BJ (cell line): ENCODE measurements around the gene MAML3. TPM values are rescaled to one million over a fixed set of nuclear protein-coding genes. Genes with fewer than 3 reads are reported as not detected.

Experiments
- CTCF ChIA-PET: fragments of 350-600 bp; formaldehyde crosslinking; extraction: SDS; loops from one replicate; lab custom pipeline; 2021; ENCODE audit warnings: antibody characterized with exemption, inconsistent platforms; lab: Yijun Ruan, JAX
- POLR2A ChIA-PET: fragments of 300-600 bp; sonication (Branson Sonifier 250); formaldehyde crosslinking; extraction: SDS; loops from one replicate; lab custom pipeline; 2021; ENCODE audit warnings: antibody characterized with exemption; lab: Charles Lee
- DNase-seq: peaks from one replicate; pipeline ENCODE4 v3.0.0-alpha.2; 2011; ENCODE audit warnings: low read depth
- H3K27me3 ChIP-seq: 2 replicates; pipeline ENCODE4 v1.6.0; 2011; ENCODE audit warnings: low read length; ENCODE audit not compliant: control insufficient read depth, insufficient read depth
- H3K36me3 ChIP-seq: 2 replicates; pipeline ENCODE4 v1.5.1; 2011; ENCODE audit warnings: low read length; ENCODE audit not compliant: control insufficient read depth, insufficient read depth
- H3K4me3 ChIP-seq: 2 replicates; pipeline ENCODE4 v1.5.1; 2011; ENCODE audit warnings: low read depth, mild to moderate bottlenecking, control low read depth, low read length
- CTCF ChIP-seq: IDR thresholded peaks from 2 replicates; pipeline ENCODE4 v1.5.1; 2011; ENCODE audit warnings: low read depth, mild to moderate bottlenecking, control low read depth, inconsistent platforms, low read length, moderate library complexity; ENCODE audit not compliant: insufficient read depth
- polyA plus RNA-seq: library from polyadenylated mRNA; depleted of rRNA; stranded (reverse); fragments of >200 nt; gene quantifications from 2 replicates; pipeline ENCODE4 v1.2.3, GENCODE V29; 2011

The MAML3 gene
- polyA plus RNA-seq, 1 experiment, result 1.6 TPM

- no peak for DNase-seq
- H3K27me3 ChIP-seq, result peaks cover 3% of the 10 kb centered on the region; the same call in 1 of the 2 replicates
- no peak overlapping the region for H3K4me3 ChIP-seq
- ChIA-PET POLR2A (no interaction called here), CTCF (no interaction called here)
- no peak for TF ChIP-seq CTCF
- no peaks in the 10 kb centered on the region for H3K36me3 ChIP-seq
Measured at GRCh38 chr4:140170299-140170698, 16.3 kb upstream of the MAML3 start.

- TF ChIP-seq CTCF, result no peak
- H3K27me3 ChIP-seq, result no peaks in the 10 kb centered on the region
- DNase-seq, result no peak
- H3K36me3 ChIP-seq, result no peaks in the 10 kb centered on the region
- ChIA-PET CTCF (no interaction called here), POLR2A (no interaction called here)
- no peak overlapping the region for H3K4me3 ChIP-seq
Measured at GRCh38 chr4:140168936-140169335, 15.0 kb upstream of the MAML3 start.

GRCh38 chr4:140168474-140168873, 14.5 kb upstream of the MAML3 start:
- CTCF ChIA-PET, result no interaction called here
- H3K27me3 ChIP-seq, result no peaks in the 10 kb centered on the region
- no peak for DNase-seq
- no peak for TF ChIP-seq CTCF
- no peak overlapping the region for H3K4me3 ChIP-seq
- POLR2A ChIA-PET, result no interaction called here
- no peaks in the 10 kb centered on the region for H3K36me3 ChIP-seq

- peak overlapping the region; percentile 12; the same call in 1 of the 2 replicates for H3K4me3 ChIP-seq
- H3K27me3 ChIP-seq, result no peaks in the 10 kb centered on the region
- TF ChIP-seq CTCF, result no peak
- ChIA-PET POLR2A (interaction anchor here (0.6 kb wide), 1 partner anchor 13 kb away, joined by 7 read pairs; no protein-coding TSS in a partner anchor), CTCF (interaction anchor here (0.9 to 1.0 kb wide), 2 partner anchors 47 to 66 kb away, joined by 3 to 5 read pairs; no protein-coding TSS in a partner anchor)
- DNase-seq, result no peak
- no peaks in the 10 kb centered on the region for H3K36me3 ChIP-seq
Measured at GRCh38 chr4:140163029-140163810, 9.2 kb upstream of the MAML3 start.

GRCh38 chr4:140162596-140162995, 8.6 kb upstream of the MAML3 start:
- DNase-seq, result no peak
- H3K27me3 ChIP-seq, result no peaks in the 10 kb centered on the region
- no peak for TF ChIP-seq CTCF
- H3K36me3 ChIP-seq, result no peaks in the 10 kb centered on the region
- no peak overlapping the region for H3K4me3 ChIP-seq
- POLR2A ChIA-PET, result no interaction called here
- CTCF ChIA-PET, result interaction anchor here (0.9 to 1.1 kb wide), 4 partner anchors 37 to 161 kb away, joined by 3 to 5 read pairs (median 4); no protein-coding TSS in a partner anchor
